Neural cell (in vitro differentiated cells): ENCODE measurements around the gene SRD5A1. TPM values are rescaled to one million over a fixed set of nuclear protein-coding genes. Genes with fewer than 3 reads are reported as not detected.

Source experiments
- H2AFZ ChIP-seq: fragments of 200-600, 300-800 bp; sonication (generic), shearing (Covaris generic); 2 replicates; pipeline ENCODE4 v1.6.0; 2014; ENCODE audit warnings: low read depth, mild to moderate bottlenecking, antibody characterized with exemption, low read length, moderate library complexity
- H3F3A ChIP-seq: fragments of 200-600 bp; shearing (Covaris generic); 2 replicates; pipeline ENCODE4 v1.6.1; 2016; ENCODE audit warnings: mild to moderate bottlenecking, moderate library complexity, mixed read lengths, antibody characterized with exemption, low read length; ENCODE audit not compliant: insufficient read depth, poor library complexity, severe bottlenecking
- H3K27ac ChIP-seq: fragments of 200-600, 300-800 bp; sonication (generic), shearing (Covaris generic); 2 replicates; pipeline ENCODE4 v1.5.1; 2014; ENCODE audit warnings: mild to moderate bottlenecking, low read length, moderate library complexity
- H3K27me3 ChIP-seq: fragments of 300-800, 200-600 bp; sonication (generic), shearing (Covaris generic); 2 replicates; pipeline ENCODE4 v1.6.0; 2014; ENCODE audit warnings: mild to moderate bottlenecking, low read depth, low read length, moderate library complexity; ENCODE audit not compliant: insufficient read depth
- H3K36me3 ChIP-seq: fragments of 300-800, 200-600 bp; sonication (generic), shearing (Covaris generic); 2 replicates; pipeline ENCODE4 v1.5.1; 2014; ENCODE audit warnings: mild to moderate bottlenecking, antibody characterized with exemption, low read length, moderate library complexity; ENCODE audit not compliant: insufficient read depth
- H3K4me2 ChIP-seq: fragments of 300-800, 200-600 bp; sonication (generic), shearing (Covaris generic); 2 replicates; pipeline ENCODE4 v1.6.0; 2014; ENCODE audit warnings: mild to moderate bottlenecking, low read length
- H3K4me3 ChIP-seq: fragments of 300-800, 200-600 bp; sonication (generic), shearing (Covaris generic); 2 replicates; pipeline ENCODE4 v1.5.1; 2014; ENCODE audit warnings: mild to moderate bottlenecking, low read length, moderate library complexity
- H3K79me2 ChIP-seq: fragments of 200-600 bp; shearing (Covaris generic); replicated peaks from 2 replicates; pipeline ENCODE4 v1.6.0; 2014; ENCODE audit warnings: mild to moderate bottlenecking, low read length, moderate library complexity; ENCODE audit not compliant: insufficient read depth
- H3K9ac ChIP-seq: fragments of 300-800, 200-600 bp; sonication (generic), shearing (Covaris generic); 2 replicates; pipeline ENCODE4 v1.6.1; 2016; ENCODE audit warnings: mild to moderate bottlenecking, low read length, mixed read lengths
- H3K9me2 ChIP-seq: fragments of 200-600 bp; shearing (Covaris generic); 2 replicates; pipeline ENCODE4 v1.6.1; 2016; ENCODE audit warnings: mild to moderate bottlenecking, low read length, mixed read lengths; ENCODE audit not compliant: insufficient read depth
- H3K9me3 ChIP-seq: fragments of 200-600, 300-800 bp; sonication (generic), shearing (Covaris generic); 2 replicates; pipeline ENCODE4 v1.6.1; 2016; ENCODE audit warnings: mild to moderate bottlenecking, mixed run types, low read length, moderate library complexity, mixed read lengths
- H4K20me1 ChIP-seq: fragments of 200-600 bp; shearing (Covaris generic); 2 replicates; pipeline ENCODE4 v1.6.1; 2016; ENCODE audit warnings: mild to moderate bottlenecking, mixed run types; ENCODE audit not compliant: insufficient read depth
- EP300 ChIP-seq: fragments of 450-650 bp; conservative IDR thresholded peaks from 2 replicates; pipeline ENCODE4 v1.6.1; 2014; ENCODE audit warnings: antibody characterized with exemption, mild to moderate bottlenecking, moderate library complexity; ENCODE audit not compliant: poor library complexity, severe bottlenecking
- EZH2 ChIP-seq: fragments of 200-600, 300-800 bp; shearing (Covaris generic), sonication (generic); IDR thresholded peaks from 2 replicates; pipeline ENCODE4 v1.6.1; 2014; ENCODE audit warnings: antibody characterized with exemption, low read length, borderline replicate concordance, mild to moderate bottlenecking; ENCODE audit not compliant: insufficient read depth, poor library complexity, severe bottlenecking
- MXI1 ChIP-seq: fragments of 450-650 bp; conservative IDR thresholded peaks from 2 replicates; pipeline ENCODE4 v1.6.1; 2014; ENCODE audit warnings: antibody characterized with exemption, mild to moderate bottlenecking; ENCODE audit not compliant: poor library complexity, severe bottlenecking
- POLR2AphosphoS5 ChIP-seq: IDR thresholded peaks from 2 replicates; pipeline ENCODE4 v1.6.1; 2012
- RAD21 ChIP-seq: fragments of 450-650 bp; conservative IDR thresholded peaks from 2 replicates; pipeline ENCODE4 v1.6.1; 2014; ENCODE audit warnings: antibody characterized with exemption, mild to moderate bottlenecking, moderate library complexity
- SMC3 ChIP-seq: fragments of 450-650 bp; conservative IDR thresholded peaks from 2 replicates; pipeline ENCODE4 v1.6.1; 2014; ENCODE audit warnings: antibody characterized with exemption, mild to moderate bottlenecking, moderate library complexity; ENCODE audit not compliant: poor library complexity
- TAF1 ChIP-seq: IDR thresholded peaks from 2 replicates; pipeline ENCODE4 v1.6.1; 2012; ENCODE audit warnings: low read depth
- polyA plus RNA-seq: library from polyadenylated mRNA; depleted of rRNA; stranded (reverse); fragments of >200 nt; gene quantifications from 2 replicates; pipeline ENCODE4 v1.2.3, GENCODE V29; 2014
- TF ChIP-seq, protein P1 (sequence below): IDR thresholded peaks from 2 replicates; pipeline ENCODE4 v1.6.1; 2012; ENCODE audit warnings: borderline replicate concordance
- TF ChIP-seq, protein P2 (sequence below): fragments of 450-650 bp; IDR thresholded peaks from 2 replicates; pipeline ENCODE4 v1.5.1; 2014; ENCODE audit warnings: antibody characterized with exemption, mild to moderate bottlenecking, moderate library complexity; ENCODE audit not compliant: poor library complexity, severe bottlenecking

Gene SRD5A1
- polyA plus RNA-seq, 1 donor from 2014 or later: 122 TPM

- no peak for TF ChIP-seq RAD21
- H3K9me2 ChIP-seq: no peaks in the 10 kb centered on the region
- H3K36me3 ChIP-seq: no peaks in the 10 kb centered on the region
- H3F3A ChIP-seq: no peaks in the 10 kb centered on the region
- no peak overlapping the region for H2AFZ ChIP-seq
- no peak overlapping the region for H3K9ac ChIP-seq
- H3K4me2 ChIP-seq: no peak overlapping the region
- peaks cover 35% of the 10 kb centered on the region for H3K27me3 ChIP-seq
- no peaks in the 10 kb centered on the region for H3K9me3 ChIP-seq
- no peaks in the 10 kb centered on the region for H4K20me1 ChIP-seq
- H3K4me3 ChIP-seq: peak overlapping the region; percentile 48
- H3K79me2 ChIP-seq: no peaks in the 10 kb centered on the region
- H3K27ac ChIP-seq: no peak overlapping the region
Observed at GRCh38 chr5:6686501-6686900, 53.3 kb downstream of the SRD5A1 start.

- Histone ChIP-seq H3K4me3 (peak overlapping the region; percentile 48), H3K27ac (no peak overlapping the region), H2AFZ (no peak overlapping the region), H3K27me3 (peaks cover 35% of the 10 kb centered on the region), H3K9me2 (no peaks in the 10 kb centered on the region), H3K79me2 (no peaks in the 10 kb centered on the region), H3K9ac (no peak overlapping the region), H3K36me3 (no peaks in the 10 kb centered on the region), H4K20me1 (no peaks in the 10 kb centered on the region), H3F3A (no peaks in the 10 kb centered on the region), H3K4me2 (peak overlapping the region; percentile 18), H3K9me3 (no peaks in the 10 kb centered on the region)
- TF ChIP-seq TAF1: no peak
- TF ChIP-seq, protein P1, sequence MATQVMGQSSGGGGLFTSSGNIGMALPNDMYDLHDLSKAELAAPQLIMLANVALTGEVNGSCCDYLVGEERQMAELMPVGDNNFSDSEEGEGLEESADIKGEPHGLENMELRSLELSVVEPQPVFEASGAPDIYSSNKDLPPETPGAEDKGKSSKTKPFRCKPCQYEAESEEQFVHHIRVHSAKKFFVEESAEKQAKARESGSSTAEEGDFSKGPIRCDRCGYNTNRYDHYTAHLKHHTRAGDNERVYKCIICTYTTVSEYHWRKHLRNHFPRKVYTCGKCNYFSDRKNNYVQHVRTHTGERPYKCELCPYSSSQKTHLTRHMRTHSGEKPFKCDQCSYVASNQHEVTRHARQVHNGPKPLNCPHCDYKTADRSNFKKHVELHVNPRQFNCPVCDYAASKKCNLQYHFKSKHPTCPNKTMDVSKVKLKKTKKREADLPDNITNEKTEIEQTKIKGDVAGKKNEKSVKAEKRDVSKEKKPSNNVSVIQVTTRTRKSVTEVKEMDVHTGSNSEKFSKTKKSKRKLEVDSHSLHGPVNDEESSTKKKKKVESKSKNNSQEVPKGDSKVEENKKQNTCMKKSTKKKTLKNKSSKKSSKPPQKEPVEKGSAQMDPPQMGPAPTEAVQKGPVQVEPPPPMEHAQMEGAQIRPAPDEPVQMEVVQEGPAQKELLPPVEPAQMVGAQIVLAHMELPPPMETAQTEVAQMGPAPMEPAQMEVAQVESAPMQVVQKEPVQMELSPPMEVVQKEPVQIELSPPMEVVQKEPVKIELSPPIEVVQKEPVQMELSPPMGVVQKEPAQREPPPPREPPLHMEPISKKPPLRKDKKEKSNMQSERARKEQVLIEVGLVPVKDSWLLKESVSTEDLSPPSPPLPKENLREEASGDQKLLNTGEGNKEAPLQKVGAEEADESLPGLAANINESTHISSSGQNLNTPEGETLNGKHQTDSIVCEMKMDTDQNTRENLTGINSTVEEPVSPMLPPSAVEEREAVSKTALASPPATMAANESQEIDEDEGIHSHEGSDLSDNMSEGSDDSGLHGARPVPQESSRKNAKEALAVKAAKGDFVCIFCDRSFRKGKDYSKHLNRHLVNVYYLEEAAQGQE: peak; percentile 70
Observed at GRCh38 chr5:6686915-6687409, 53.7 kb downstream of the SRD5A1 start.

DNA sequence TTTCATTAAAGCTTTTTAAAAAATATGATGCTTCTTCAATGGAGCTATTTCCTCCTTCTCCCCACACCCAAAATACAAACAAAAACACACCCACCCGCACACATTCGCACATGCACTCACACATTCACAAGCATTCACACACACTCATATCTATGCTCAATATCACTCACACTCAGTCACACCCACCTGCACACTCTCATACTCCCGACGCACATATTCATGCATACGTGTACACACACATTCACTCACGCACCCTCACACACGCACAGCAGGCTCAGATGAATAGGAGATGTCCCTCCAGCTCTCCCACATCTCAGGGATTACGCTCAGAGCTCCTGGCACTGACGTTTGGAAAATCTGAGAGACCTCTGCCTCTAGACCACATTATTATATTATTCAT, 54.3 kb downstream of the SRD5A1 start:
- TF ChIP-seq, protein P2, sequence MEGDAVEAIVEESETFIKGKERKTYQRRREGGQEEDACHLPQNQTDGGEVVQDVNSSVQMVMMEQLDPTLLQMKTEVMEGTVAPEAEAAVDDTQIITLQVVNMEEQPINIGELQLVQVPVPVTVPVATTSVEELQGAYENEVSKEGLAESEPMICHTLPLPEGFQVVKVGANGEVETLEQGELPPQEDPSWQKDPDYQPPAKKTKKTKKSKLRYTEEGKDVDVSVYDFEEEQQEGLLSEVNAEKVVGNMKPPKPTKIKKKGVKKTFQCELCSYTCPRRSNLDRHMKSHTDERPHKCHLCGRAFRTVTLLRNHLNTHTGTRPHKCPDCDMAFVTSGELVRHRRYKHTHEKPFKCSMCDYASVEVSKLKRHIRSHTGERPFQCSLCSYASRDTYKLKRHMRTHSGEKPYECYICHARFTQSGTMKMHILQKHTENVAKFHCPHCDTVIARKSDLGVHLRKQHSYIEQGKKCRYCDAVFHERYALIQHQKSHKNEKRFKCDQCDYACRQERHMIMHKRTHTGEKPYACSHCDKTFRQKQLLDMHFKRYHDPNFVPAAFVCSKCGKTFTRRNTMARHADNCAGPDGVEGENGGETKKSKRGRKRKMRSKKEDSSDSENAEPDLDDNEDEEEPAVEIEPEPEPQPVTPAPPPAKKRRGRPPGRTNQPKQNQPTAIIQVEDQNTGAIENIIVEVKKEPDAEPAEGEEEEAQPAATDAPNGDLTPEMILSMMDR: no peak
- TF ChIP-seq TAF1 (no peak), MXI1 (no peak), SMC3 (no peak), EZH2 (no peak), RAD21 (no peak), EP300 (no peak), POLR2AphosphoS5 (no peak)
- TF ChIP-seq, protein P1: no peak
- Histone ChIP-seq H3K4me3 (no peak overlapping the region), H3K27ac (no peak overlapping the region), H4K20me1 (no peaks in the 10 kb centered on the region), H3F3A (no peaks in the 10 kb centered on the region), H2AFZ (no peak overlapping the region), H3K4me2 (no peak overlapping the region), H3K9me2 (no peaks in the 10 kb centered on the region), H3K9me3 (no peaks in the 10 kb centered on the region), H3K27me3 (peaks cover 35% of the 10 kb centered on the region), H3K36me3 (no peaks in the 10 kb centered on the region), H3K9ac (no peak overlapping the region), H3K79me2 (no peaks in the 10 kb centered on the region)
